ENCODE results near the gene CYP26B1. TPM values are rescaled to one million over a fixed set of nuclear protein-coding genes. Genes with fewer than 3 reads are reported as not detected.

Gene CYP26B1
- total RNA-seq, 2 donors from 2014 or later = 6.0 to 20.8 TPM

GRCh38 chr2:72144632-72145288, 2.9 kb downstream of the CYP26B1 start:
- Histone ChIP-seq H3K27ac (peak overlapping the region; percentile 73 to 83), H3K4me3 (peak overlapping the region; percentile 83), H3K27me3 (replicated peaks; ENCODE audit: insufficient read depth) (no peaks in the 10 kb centered on the region), H3K4me1 (ENCODE audit: control insufficient read depth in 1 of 2, low read depth in 2 of 2) (peaks cover 47 to 78% of the 10 kb centered on the region in 2 donors), H3K9me3 (no peaks in the 10 kb centered on the region), H3K36me3 (no peaks in the 10 kb centered on the region)
- no peak for TF ChIP-seq CTCF (IDR thresholded peaks at IDR 0.05)
- no peak for DNase-seq (ENCODE audit: low spot score)
- ATAC-seq (ENCODE audit: insufficient number of reproducible peaks, low FRiP score, low read depth) = no peak

GRCh38 chr2:72144274-72144631, 3.4 kb downstream of the CYP26B1 start:
- Histone ChIP-seq H3K27ac (peak overlapping the region; percentile 73 to 83), H3K27me3 (replicated peaks; ENCODE audit: insufficient read depth) (no peaks in the 10 kb centered on the region), H3K4me3 (peak overlapping the region; percentile 83), H3K4me1 (ENCODE audit: control insufficient read depth in 1 of 2, low read depth in 2 of 2) (peaks cover 46 to 78% of the 10 kb centered on the region in 2 donors), H3K9me3 (no peaks in the 10 kb centered on the region), H3K36me3 (no peaks in the 10 kb centered on the region)
- DNase-seq (ENCODE audit: low spot score) (no peak), ATAC-seq (ENCODE audit: insufficient number of reproducible peaks, low FRiP score, low read depth) (no peak)
- no peak for TF ChIP-seq CTCF (IDR thresholded peaks at IDR 0.05)

- TF ChIP-seq CTCF (IDR thresholded peaks at IDR 0.05) = no peak
- peak overlapping the region; percentile 83 for H3K4me3 ChIP-seq
- no peaks in the 10 kb centered on the region for H3K36me3 ChIP-seq
- DNase-seq (ENCODE audit: low spot score) (no peak), ATAC-seq (ENCODE audit: insufficient number of reproducible peaks, low FRiP score, low read depth) (peak; percentile 5)
- no peaks in the 10 kb centered on the region for H3K9me3 ChIP-seq
- H3K27me3 ChIP-seq (replicated peaks; ENCODE audit: insufficient read depth) = no peaks in the 10 kb centered on the region
- H3K4me1 ChIP-seq (ENCODE audit: control insufficient read depth in 1 of 2, low read depth in 2 of 2) = peaks cover 47 to 82% of the 10 kb centered on the region in 2 donors
- H3K27ac ChIP-seq = peak overlapping the region; percentile 73 to 80
These were observed 4.0 kb downstream of the CYP26B1 start for GRCh38 chr2:72143441-72144273.

- H3K27me3 ChIP-seq (replicated peaks; ENCODE audit: insufficient read depth) = no peaks in the 10 kb centered on the region
- ATAC-seq (ENCODE audit: insufficient number of reproducible peaks, low FRiP score, low read depth) (peak; percentile 17), DNase-seq (ENCODE audit: low spot score) (no peak)
- peak overlapping the region; percentile 73 to 80 for H3K27ac ChIP-seq
- H3K4me1 ChIP-seq (ENCODE audit: control insufficient read depth in 1 of 2, low read depth in 2 of 2) = peaks cover 51 to 86% of the 10 kb centered on the region in 2 donors
- no peak for TF ChIP-seq CTCF (IDR thresholded peaks at IDR 0.05)
- no peaks in the 10 kb centered on the region for H3K9me3 ChIP-seq
- peak overlapping the region; percentile 83 for H3K4me3 ChIP-seq
- H3K36me3 ChIP-seq = no peaks in the 10 kb centered on the region
These were observed 4.9 kb downstream of the CYP26B1 start for GRCh38 chr2:72142570-72143440.

Data from thoracic aorta (tissue), 2 donors.